DOHH2 (cell line): ENCODE data around the gene EN1.

Experiments used
- H3F3A ChIP-seq: fragments of 200-600 bp; sonication (generic), shearing (Covaris generic); 2 replicates; pipeline ENCODE4 v1.6.0; 2016; ENCODE audit warnings: antibody characterized with exemption, mild to moderate bottlenecking; ENCODE audit not compliant: control insufficient read depth, insufficient read depth
- H3K27ac ChIP-seq: fragments of 200-600 bp; sonication (generic); 2 replicates; pipeline ENCODE4 v1.5.1; 2014; ENCODE audit warnings: low read depth, mild to moderate bottlenecking, low read length, moderate library complexity
- H3K27me3 ChIP-seq: fragments of 200-600 bp; sonication (generic); 2 replicates; pipeline ENCODE4 v1.6.1; 2014; ENCODE audit warnings: mild to moderate bottlenecking, low read length, mixed read lengths; ENCODE audit not compliant: control insufficient read depth
- H3K36me3 ChIP-seq: fragments of 200-600 bp; sonication (generic); 2 replicates; pipeline ENCODE4 v1.6.1; 2014; ENCODE audit warnings: mild to moderate bottlenecking, low read length, moderate library complexity, mixed read lengths; ENCODE audit not compliant: control insufficient read depth
- H3K4me1 ChIP-seq: fragments of 200-600 bp; sonication (generic); 2 replicates; pipeline ENCODE4 v1.6.1; 2014; ENCODE audit warnings: mild to moderate bottlenecking, low read length, mixed read lengths; ENCODE audit not compliant: control insufficient read depth
- H3K4me2 ChIP-seq: fragments of 200-600 bp; sonication (generic); 2 replicates; pipeline ENCODE4 v1.6.0; 2014; ENCODE audit warnings: mild to moderate bottlenecking, low read length, moderate library complexity
- H3K4me3 ChIP-seq: fragments of 200-600 bp; sonication (generic); 2 replicates; pipeline ENCODE4 v1.5.1; 2014; ENCODE audit warnings: mild to moderate bottlenecking, low read length, mixed read lengths
- H3K79me2 ChIP-seq: fragments of 200-600 bp; sonication (generic); 2 replicates; pipeline ENCODE4 v1.6.1; 2014; ENCODE audit warnings: mild to moderate bottlenecking, low read length, mixed read lengths; ENCODE audit not compliant: control insufficient read depth
- H3K9me2 ChIP-seq: fragments of 200-600 bp; sonication (generic); replicated peaks from 2 replicates; pipeline ENCODE4 v1.6.1; 2014; ENCODE audit warnings: mild to moderate bottlenecking, low read length, mixed read lengths; ENCODE audit not compliant: control insufficient read depth
- H3K9me3 ChIP-seq: fragments of 200-600 bp; sonication (generic); 2 replicates; pipeline ENCODE4 v1.6.1; 2014; ENCODE audit warnings: antibody characterized with exemption, low read length, mixed read lengths; ENCODE audit not compliant: control insufficient read depth, insufficient read depth
- H4K20me1 ChIP-seq: fragments of 200-600 bp; sonication (generic); 2 replicates; pipeline ENCODE4 v1.6.0; 2014; ENCODE audit warnings: low read depth, mild to moderate bottlenecking, antibody characterized with exemption, low read length, moderate library complexity; ENCODE audit not compliant: control insufficient read depth, insufficient read depth
- EZH2phosphoT487 ChIP-seq: fragments of 200-600 bp; sonication (generic); IDR thresholded peaks from 2 replicates; pipeline ENCODE4 v1.6.1; 2017; ENCODE audit warnings: borderline replicate concordance, mild to moderate bottlenecking, antibody characterized with exemption, low read length, moderate library complexity, mixed read lengths
- TF ChIP-seq, protein P1 (sequence below): fragments of 200-600 bp; sonication (generic); IDR thresholded peaks from one replicate; pipeline ENCODE4 v1.5.1; 2014; ENCODE audit warnings: antibody characterized with exemption, mild to moderate bottlenecking, low read depth, low read length; ENCODE audit not compliant: poor library complexity, severe bottlenecking

EN1 gene

GRCh38 chr2:118845005-118845521 lies 2.4 kb downstream of the EN1 start:
- Histone ChIP-seq H3K4me2 (no peak overlapping the region), H4K20me1 (no peaks in the 10 kb centered on the region), H3K79me2 (no peaks in the 10 kb centered on the region), H3F3A (no peaks in the 10 kb centered on the region), H3K9me3 (no peaks in the 10 kb centered on the region), H3K27ac (no peak overlapping the region), H3K4me1 (no peaks in the 10 kb centered on the region), H3K27me3 (no peaks in the 10 kb centered on the region; the same call in 1 of the 2 replicates), H3K36me3 (no peaks in the 10 kb centered on the region), H3K9me2 (no peaks in the 10 kb centered on the region), H3K4me3 (no peak overlapping the region)
- TF ChIP-seq EZH2phosphoT487, result no peak

GRCh38 chr2:118844261-118845004 lies 3.0 kb downstream of the EN1 start:
- no peaks in the 10 kb centered on the region for H3K36me3 ChIP-seq
- no peak overlapping the region for H3K4me2 ChIP-seq
- peaks cover 2% of the 10 kb centered on the region for H3K27me3 ChIP-seq
- H3K9me2 ChIP-seq, result no peaks in the 10 kb centered on the region
- H3F3A ChIP-seq, result no peaks in the 10 kb centered on the region
- no peak overlapping the region for H3K27ac ChIP-seq
- H3K4me1 ChIP-seq, result no peaks in the 10 kb centered on the region
- no peaks in the 10 kb centered on the region for H3K79me2 ChIP-seq
- H4K20me1 ChIP-seq, result no peaks in the 10 kb centered on the region
- no peak overlapping the region for H3K4me3 ChIP-seq
- H3K9me3 ChIP-seq, result no peaks in the 10 kb centered on the region
- TF ChIP-seq, protein P1, sequence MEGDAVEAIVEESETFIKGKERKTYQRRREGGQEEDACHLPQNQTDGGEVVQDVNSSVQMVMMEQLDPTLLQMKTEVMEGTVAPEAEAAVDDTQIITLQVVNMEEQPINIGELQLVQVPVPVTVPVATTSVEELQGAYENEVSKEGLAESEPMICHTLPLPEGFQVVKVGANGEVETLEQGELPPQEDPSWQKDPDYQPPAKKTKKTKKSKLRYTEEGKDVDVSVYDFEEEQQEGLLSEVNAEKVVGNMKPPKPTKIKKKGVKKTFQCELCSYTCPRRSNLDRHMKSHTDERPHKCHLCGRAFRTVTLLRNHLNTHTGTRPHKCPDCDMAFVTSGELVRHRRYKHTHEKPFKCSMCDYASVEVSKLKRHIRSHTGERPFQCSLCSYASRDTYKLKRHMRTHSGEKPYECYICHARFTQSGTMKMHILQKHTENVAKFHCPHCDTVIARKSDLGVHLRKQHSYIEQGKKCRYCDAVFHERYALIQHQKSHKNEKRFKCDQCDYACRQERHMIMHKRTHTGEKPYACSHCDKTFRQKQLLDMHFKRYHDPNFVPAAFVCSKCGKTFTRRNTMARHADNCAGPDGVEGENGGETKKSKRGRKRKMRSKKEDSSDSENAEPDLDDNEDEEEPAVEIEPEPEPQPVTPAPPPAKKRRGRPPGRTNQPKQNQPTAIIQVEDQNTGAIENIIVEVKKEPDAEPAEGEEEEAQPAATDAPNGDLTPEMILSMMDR, result no peak
- TF ChIP-seq EZH2phosphoT487, result no peak

- Histone ChIP-seq H3K27ac (no peak overlapping the region), H3K27me3 (peaks cover 9% of the 10 kb centered on the region), H3K4me1 (no peaks in the 10 kb centered on the region), H3K9me2 (no peaks in the 10 kb centered on the region), H3K79me2 (no peaks in the 10 kb centered on the region), H3K4me3 (no peak overlapping the region), H3K36me3 (no peaks in the 10 kb centered on the region), H3F3A (no peaks in the 10 kb centered on the region), H3K4me2 (no peak overlapping the region), H3K9me3 (no peaks in the 10 kb centered on the region), H4K20me1 (no peaks in the 10 kb centered on the region)
- no peak for TF ChIP-seq EZH2phosphoT487
- TF ChIP-seq, protein P1, result no peak
Observed at GRCh38 chr2:118843483-118844132, 3.8 kb downstream of the EN1 start.
